Endothelial cell of umbilical vein (primary cell): ENCODE measurements around the gene TFF2. TPM values are rescaled to one million over a fixed set of nuclear protein-coding genes. Genes with fewer than 3 reads are reported as not detected.

Experiments used
- BruUV-seq: library from RNA; stranded (reverse); fragments of 400-500 nt; replicated peaks from 2 replicates; lab custom pipeline; 2021; lab: Mats Ljungman, UMichigan
- CTCF ChIA-PET: fragments of 300-600, 350-600 bp; sonication (Branson Sonifier 250); formaldehyde crosslinking; loops from one replicate; lab custom pipeline; 2021; ENCODE audit warnings: antibody characterized with exemption, inconsistent platforms; lab: Charles Lee
- POLR2A ChIA-PET: fragments of 300-600, 350-600 bp; sonication (Branson Sonifier 250); formaldehyde crosslinking; loops from one replicate; lab custom pipeline; 2021; ENCODE audit warnings: antibody characterized with exemption, inconsistent platforms; lab: Charles Lee
- DNase-seq: peaks from one replicate; pipeline ENCODE4 v3.0.0-alpha.2; 2011; ENCODE audit warnings: low read depth, low spot score
- FAIRE-seq: peaks from 2 replicates; lab custom pipeline; 2011; peaks lifted over from hg19 to GRCh38; lab: Jason Lieb, UNC
- H2AFZ ChIP-seq: 2 replicates; pipeline ENCODE4 v1.6.0; 2012; ENCODE audit warnings: low read depth, low read length, control low read depth, inconsistent platforms
- H3K27ac ChIP-seq: 2 replicates; pipeline ENCODE4 v1.5.1; 2011; ENCODE audit warnings: low read depth, mild to moderate bottlenecking, control low read depth, low read length, moderate library complexity; ENCODE audit not compliant: insufficient read depth
- H3K27me3 ChIP-seq, 2 experiments: 2 replicates each; pipeline versions ENCODE4 v1.6.0 to v1.6.1; 2011; ENCODE audit warnings: low read length in 2 of 2, mixed read lengths in 1 of 2; ENCODE audit not compliant: control insufficient read depth in 2 of 2, insufficient read depth in 2 of 2
- H3K36me3 ChIP-seq, 2 experiments: 2 replicates in 1 of 2; 3 replicates in 1 of 2; pipeline ENCODE4 v1.5.1; 2011; ENCODE audit warnings: low read length in 2 of 2, mild to moderate bottlenecking in 1 of 2, moderate library complexity in 1 of 2; ENCODE audit not compliant: control insufficient read depth in 2 of 2, insufficient read depth in 2 of 2; ENCODE audit errors: extremely low read depth in 1 of 2
- H3K4me1 ChIP-seq: 3 replicates; pipeline ENCODE4 v1.5.1; 2011; ENCODE audit warnings: mild to moderate bottlenecking, low read length; ENCODE audit not compliant: control insufficient read depth, insufficient read depth; ENCODE audit errors: extremely low read depth
- H3K4me2 ChIP-seq: 2 replicates; pipeline ENCODE4 v1.6.1; 2011; ENCODE audit warnings: low read length, control low read depth, mixed read lengths; ENCODE audit not compliant: insufficient read depth
- H3K4me3 ChIP-seq, 3 experiments: fragments of 200-600 bp in 1 of 3; sonication (generic), shearing (Covaris generic) in 1 of 3; replicated peaks in 1 of 3; 2 replicates each; pipeline ENCODE4 v1.5.1; 2011 to 2016; ENCODE audit warnings: control low read depth in 3 of 3, low read length in 3 of 3, mild to moderate bottlenecking in 2 of 3, inconsistent platforms in 1 of 3, low read depth in 1 of 3, moderate library complexity in 1 of 3; ENCODE audit not compliant: insufficient read depth in 1 of 3
- H3K79me2 ChIP-seq: 2 replicates; pipeline ENCODE4 v1.6.0; 2012; ENCODE audit warnings: low read length, inconsistent platforms; ENCODE audit not compliant: control insufficient read depth, insufficient read depth
- H3K9ac ChIP-seq: replicated peaks from 2 replicates; pipeline ENCODE3; 2011; ENCODE audit warnings: low read length, control low read depth; ENCODE audit not compliant: insufficient read depth; ENCODE audit errors: extremely low read depth
- H3K9me1 ChIP-seq: replicated peaks from 3 replicates; pipeline ENCODE4 v1.6.0; 2011; ENCODE audit warnings: mild to moderate bottlenecking, low read length; ENCODE audit not compliant: control insufficient read depth, insufficient read depth; ENCODE audit errors: extremely low read depth
- H3K9me3 ChIP-seq: replicated peaks from 2 replicates; pipeline ENCODE4 v1.5.1; 2012; ENCODE audit warnings: low read length, inconsistent platforms; ENCODE audit not compliant: control insufficient read depth, insufficient read depth
- H4K20me1 ChIP-seq: replicated peaks from 2 replicates; pipeline ENCODE3; 2011; ENCODE audit warnings: mild to moderate bottlenecking, low read length; ENCODE audit not compliant: control insufficient read depth, insufficient read depth; ENCODE audit errors: extremely low read depth
- EZH2 ChIP-seq: IDR thresholded peaks from 2 replicates; pipeline ENCODE4 v1.6.1; 2012; ENCODE audit warnings: borderline replicate concordance, low read depth, mild to moderate bottlenecking, moderate library complexity, low read length, inconsistent platforms; ENCODE audit not compliant: severe bottlenecking
- FOS ChIP-seq: IDR thresholded peaks from 2 replicates; pipeline ENCODE4 v1.6.1; 2011; ENCODE audit warnings: mild to moderate bottlenecking, low read length, moderate library complexity, borderline replicate concordance; ENCODE audit not compliant: insufficient read depth
- GATA2 ChIP-seq: IDR thresholded peaks from 2 replicates; pipeline ENCODE4 v1.7.0; 2011; ENCODE audit warnings: low read depth, mild to moderate bottlenecking, moderate library complexity, mixed read lengths, low read length; ENCODE audit not compliant: insufficient read length, insufficient read depth
- JUN ChIP-seq: IDR thresholded peaks from 2 replicates; pipeline ENCODE4 v1.6.1; 2011; ENCODE audit warnings: borderline replicate concordance, low read depth; ENCODE audit not compliant: insufficient read length, insufficient read depth
- MAX ChIP-seq: IDR thresholded peaks from 2 replicates; pipeline ENCODE4 v1.6.1; 2011; ENCODE audit not compliant: insufficient read depth, insufficient read length
- MYC ChIP-seq: IDR thresholded peaks from one replicate; pipeline ENCODE4 v1.6.1; 2011; ENCODE audit warnings: mild to moderate bottlenecking, low read depth, low read length
- POLR2AphosphoS5 ChIP-seq: IDR thresholded peaks from 2 replicates; pipeline ENCODE4 v1.6.1; 2012; ENCODE audit warnings: low read depth, mild to moderate bottlenecking, control low read depth, low read length, moderate library complexity; ENCODE audit not compliant: insufficient read depth
- dilution Hi-C: fragments of 300-500 bp; cut with MboI; formaldehyde crosslinking; loops from one replicate; pipeline ENCODE4 v1.15.0; 2019; ENCODE audit warnings: low sequenced_read_pairs; ENCODE audit not compliant: extremely low pct_ligation_motif_present
- intact Hi-C: fragments of 100-400 bp; cut with micrococcal nuclease; formaldehyde crosslinking; loops from one replicate; pipeline ENCODE4 v1.10.0; 2022
- polyA plus RNA-seq, 4 experiments: library from polyadenylated mRNA; depleted of rRNA in 3 of 4; stranded (reverse) in 3 of 4; unstranded in 1 of 4; fragments of >200 nt; gene quantifications; 2 replicates each; pipeline versions ENCODE4 v1.2.1 to v1.2.3, GENCODE V29; 2011 to 2012; ENCODE audit warnings: missing spikeins in 1 of 4
- total RNA-seq: library from RNA; stranded (reverse); gene quantifications from 2 replicates; pipeline ENCODE4 v1.2.3, GENCODE V29; 2021
- TF ChIP-seq, protein P1 (sequence below), 2 donors: IDR thresholded peaks; 1 replicate in 1 of 2; 2 replicates in 1 of 2; pipeline ENCODE4 v1.5.1; 2011; ENCODE audit warnings: low read length in 2 of 2, mild to moderate bottlenecking in 2 of 2, moderate library complexity in 2 of 2, control low read depth in 1 of 2, inconsistent platforms in 1 of 2, low read depth in 1 of 2; ENCODE audit not compliant: insufficient read depth in 1 of 2; ENCODE audit errors: extremely low read depth in 1 of 2

Gene TFF2
- total and polyA plus RNA-seq, 2 donors (not counting 3 experiments of a cell fraction or from before 2014, with no cell fraction given): not detected

DNA sequence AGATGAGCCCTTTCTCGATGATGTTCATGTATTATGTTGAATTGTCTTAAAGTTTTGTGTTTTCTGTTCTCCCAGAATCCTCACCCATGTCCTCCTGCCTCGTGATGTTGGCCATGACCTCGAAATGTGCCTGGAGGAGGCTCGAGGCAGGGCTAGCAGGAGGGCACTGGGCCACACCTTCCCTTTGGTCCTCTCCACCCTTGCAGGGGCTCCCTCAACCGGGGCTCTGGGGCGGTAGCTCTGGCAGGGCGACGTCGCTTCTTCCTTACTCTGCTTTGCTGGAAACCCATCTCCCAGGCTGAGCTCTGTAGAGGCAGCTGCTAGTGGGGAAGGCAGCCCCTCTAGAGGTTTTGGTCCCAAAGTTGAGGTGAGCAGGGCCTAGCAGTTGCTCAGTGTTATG, 49.8 kb downstream of the TFF2 start:
- H2AFZ ChIP-seq: no peak overlapping the region
- H3K4me2 ChIP-seq: no peak overlapping the region
- ChIA-PET CTCF (interaction anchor here (0.8 to 2.4 kb wide), 4 partner anchors 10 to 43 kb away, joined by 3 to 18 read pairs (median 4); no protein-coding TSS in a partner anchor), POLR2A (no interaction called here)
- no peaks in the 10 kb centered on the region for H3K27me3 ChIP-seq
- no peak overlapping the region for H3K4me3 ChIP-seq
- no peaks in the 10 kb centered on the region for H3K9me3 ChIP-seq
- H4K20me1 ChIP-seq: no peaks in the 10 kb centered on the region
- dilution Hi-C loops: no loop called here
- no peak for DNase-seq
- intact Hi-C loops: no loop called here
- H3K79me2 ChIP-seq: no peaks in the 10 kb centered on the region
- TF ChIP-seq, protein P1, sequence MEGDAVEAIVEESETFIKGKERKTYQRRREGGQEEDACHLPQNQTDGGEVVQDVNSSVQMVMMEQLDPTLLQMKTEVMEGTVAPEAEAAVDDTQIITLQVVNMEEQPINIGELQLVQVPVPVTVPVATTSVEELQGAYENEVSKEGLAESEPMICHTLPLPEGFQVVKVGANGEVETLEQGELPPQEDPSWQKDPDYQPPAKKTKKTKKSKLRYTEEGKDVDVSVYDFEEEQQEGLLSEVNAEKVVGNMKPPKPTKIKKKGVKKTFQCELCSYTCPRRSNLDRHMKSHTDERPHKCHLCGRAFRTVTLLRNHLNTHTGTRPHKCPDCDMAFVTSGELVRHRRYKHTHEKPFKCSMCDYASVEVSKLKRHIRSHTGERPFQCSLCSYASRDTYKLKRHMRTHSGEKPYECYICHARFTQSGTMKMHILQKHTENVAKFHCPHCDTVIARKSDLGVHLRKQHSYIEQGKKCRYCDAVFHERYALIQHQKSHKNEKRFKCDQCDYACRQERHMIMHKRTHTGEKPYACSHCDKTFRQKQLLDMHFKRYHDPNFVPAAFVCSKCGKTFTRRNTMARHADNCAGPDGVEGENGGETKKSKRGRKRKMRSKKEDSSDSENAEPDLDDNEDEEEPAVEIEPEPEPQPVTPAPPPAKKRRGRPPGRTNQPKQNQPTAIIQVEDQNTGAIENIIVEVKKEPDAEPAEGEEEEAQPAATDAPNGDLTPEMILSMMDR (IDR thresholded peaks at IDR 0.05; ENCODE audit: extremely low read depth in 1 of 2, insufficient read depth in 1 of 2, low read depth in 1 of 2, low read length in 2 of 2): no peak
- TF ChIP-seq MAX (no peak), GATA2 (no peak), POLR2AphosphoS5 (no peak), MYC (no peak), FOS (no peak), EZH2 (no peak), JUN (no peak)
- H3K4me1 ChIP-seq: peaks cover 10% of the 10 kb centered on the region
- FAIRE-seq: no peak
- BruUV-seq: no TSS peak
- no peaks in the 10 kb centered on the region for H3K9me1 ChIP-seq
- no peak overlapping the region for H3K27ac ChIP-seq
- no peaks in the 10 kb centered on the region for H3K36me3 ChIP-seq
- no peak overlapping the region for H3K9ac ChIP-seq
